HG03175 (cell line): ENCODE measurements around the gene CPVL.

Experiments used
- ATAC-seq: cut with Tn5 transposase; IDR thresholded peaks from one replicate; pipeline ENCODE4 v1.9.1; 2021; ENCODE audit warnings: mild to moderate bottlenecking, moderate library complexity; ENCODE audit not compliant: unreplicated experiment

The CPVL gene

DNA sequence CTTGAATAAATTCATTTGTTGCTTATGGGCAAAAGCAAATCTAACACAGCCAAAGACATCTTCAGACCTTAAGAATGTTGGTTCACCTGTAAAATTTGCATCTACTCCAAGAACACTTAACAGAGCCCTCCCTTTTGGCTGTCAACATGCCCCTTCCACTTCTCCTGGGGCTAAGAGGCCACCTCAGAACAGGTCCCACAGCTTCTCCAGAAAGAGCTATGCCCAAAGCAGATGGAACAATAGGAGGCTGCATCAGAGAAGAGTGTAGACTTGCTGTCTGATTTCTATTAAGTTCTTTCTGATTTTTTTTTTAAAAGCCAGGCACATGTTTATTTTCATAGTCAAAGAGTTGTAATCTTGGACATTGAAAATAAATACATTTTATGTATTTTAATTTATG, 162.1 kb downstream of the CPVL start:
- ATAC-seq, result no peak

DNA sequence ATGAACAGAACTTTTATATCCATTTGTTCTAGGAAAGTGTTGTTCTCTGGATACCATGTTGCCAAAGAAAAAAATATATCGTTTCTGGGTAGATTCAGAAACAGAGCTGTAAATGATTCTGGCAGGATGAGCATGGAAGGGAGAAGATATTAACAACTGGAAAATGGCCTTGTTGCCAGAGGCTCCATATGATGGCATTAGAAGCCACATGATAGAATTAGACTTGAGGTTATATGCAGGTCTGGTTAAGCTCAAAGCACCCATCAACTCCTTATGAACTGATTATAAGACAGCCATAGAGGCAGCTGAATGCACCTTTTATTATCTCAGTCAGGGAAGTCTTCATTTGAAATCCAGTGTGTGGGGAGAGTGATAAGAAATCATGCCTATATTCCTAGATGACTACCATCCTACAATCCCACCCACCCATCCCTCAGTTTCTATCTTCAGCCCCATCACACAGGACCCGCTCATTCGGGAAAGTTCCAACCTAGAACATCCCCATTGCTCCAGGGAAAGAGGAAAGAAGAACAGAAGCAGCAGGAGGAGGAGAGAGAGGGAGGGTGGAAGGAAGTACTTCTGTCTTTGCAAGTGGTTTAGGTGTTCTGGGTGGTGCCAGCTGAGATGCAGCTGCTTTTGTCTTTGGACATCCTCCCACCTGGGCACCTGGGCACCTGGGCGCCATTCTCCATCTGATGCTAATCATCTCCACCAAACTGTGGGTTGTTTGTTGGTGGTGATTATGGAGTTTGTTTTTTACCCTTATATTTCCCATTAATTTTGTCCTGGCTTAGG, 162.7 kb downstream of the CPVL start:
- ATAC-seq, result no peak

DNA sequence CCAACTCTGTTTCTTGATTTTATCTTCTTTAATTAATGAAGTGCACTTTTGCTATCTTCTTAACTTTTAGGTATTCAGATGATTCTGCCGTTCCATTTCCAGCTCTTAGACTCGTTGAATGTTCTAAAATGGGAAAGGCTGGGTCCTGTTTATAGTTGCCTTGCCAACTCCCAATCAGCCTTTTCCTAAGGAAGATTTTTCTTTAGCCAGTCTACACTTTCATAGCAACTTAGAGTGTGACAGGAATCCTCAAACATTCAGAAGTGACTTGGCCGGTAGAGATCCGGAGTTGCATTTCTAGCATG, 165.2 kb downstream of the CPVL start:
- ATAC-seq, result no peak

DNA sequence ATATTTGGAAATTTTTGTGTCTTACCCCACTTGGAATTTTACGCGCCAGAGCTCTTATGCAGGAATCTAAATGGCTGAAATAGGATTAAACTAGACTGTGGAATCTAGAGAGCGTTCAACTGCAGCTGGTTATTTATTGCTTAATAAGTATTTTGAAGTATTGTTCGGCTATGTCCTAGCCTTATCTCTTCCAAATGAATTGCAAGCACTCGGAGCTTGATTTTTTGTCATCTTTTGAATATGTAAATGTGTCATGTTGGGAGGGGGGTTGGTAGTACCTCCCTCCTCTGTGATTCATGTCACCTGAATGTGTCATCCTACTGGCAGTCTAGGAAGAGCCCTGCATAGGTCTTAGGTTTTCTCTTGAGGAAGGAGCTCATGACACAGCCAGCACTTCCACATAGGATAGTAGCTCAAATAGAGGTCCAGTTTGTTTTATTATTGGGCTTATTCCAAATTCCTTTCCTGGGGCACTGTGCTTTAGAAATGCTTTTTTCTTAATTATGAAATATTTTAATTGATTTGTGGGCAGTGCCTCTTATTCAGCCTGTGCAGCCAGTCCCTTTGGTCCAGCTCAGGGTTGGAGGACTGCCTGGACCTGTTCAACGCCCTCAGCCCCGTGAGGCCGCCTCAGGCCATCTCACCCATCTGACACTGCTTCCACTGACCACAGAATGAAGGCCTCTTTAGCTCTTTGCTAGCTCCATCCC, 165.7 kb downstream of the CPVL start:
- ATAC-seq, result no peak

DNA sequence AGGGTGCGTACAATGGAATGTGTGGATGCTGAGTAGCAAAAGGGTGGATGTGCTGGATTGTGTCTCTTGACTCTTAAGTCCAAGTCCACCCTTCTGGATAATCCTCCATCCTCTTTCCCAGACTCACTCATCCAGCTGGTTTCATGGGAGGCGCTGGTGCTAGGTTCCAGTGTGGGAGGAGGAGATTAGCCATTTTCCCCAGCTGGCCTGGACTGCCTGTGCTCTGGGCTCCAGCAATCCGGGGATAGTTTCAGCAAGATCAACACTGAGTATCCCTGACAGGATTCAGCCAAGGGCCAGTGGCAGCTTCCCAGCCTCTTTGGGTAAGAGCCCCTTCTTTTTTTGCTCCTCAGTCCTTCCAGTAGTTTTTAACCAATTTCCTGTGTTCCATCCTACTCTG, 166.6 kb downstream of the CPVL start:
- ATAC-seq, result no peak

DNA sequence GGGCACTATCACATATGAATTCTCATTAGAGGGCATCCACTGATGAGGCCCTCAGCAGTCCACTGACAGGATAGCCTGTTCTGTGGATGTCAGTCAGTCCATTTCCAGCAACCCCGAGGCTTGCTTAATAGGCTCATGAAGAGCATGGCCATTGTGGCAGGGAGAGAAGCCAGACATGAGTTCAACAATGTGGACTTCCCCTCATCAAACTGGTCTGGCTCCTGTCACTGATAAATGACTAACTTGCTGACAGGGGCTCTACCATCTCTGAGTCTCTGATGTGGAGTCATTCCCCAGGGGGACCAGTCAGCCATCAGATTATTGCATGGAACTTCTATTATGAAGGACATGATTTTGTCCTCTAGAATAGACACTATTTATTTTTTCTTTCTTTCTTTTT, 168.5 kb downstream of the CPVL start:
- no peak for ATAC-seq

DNA sequence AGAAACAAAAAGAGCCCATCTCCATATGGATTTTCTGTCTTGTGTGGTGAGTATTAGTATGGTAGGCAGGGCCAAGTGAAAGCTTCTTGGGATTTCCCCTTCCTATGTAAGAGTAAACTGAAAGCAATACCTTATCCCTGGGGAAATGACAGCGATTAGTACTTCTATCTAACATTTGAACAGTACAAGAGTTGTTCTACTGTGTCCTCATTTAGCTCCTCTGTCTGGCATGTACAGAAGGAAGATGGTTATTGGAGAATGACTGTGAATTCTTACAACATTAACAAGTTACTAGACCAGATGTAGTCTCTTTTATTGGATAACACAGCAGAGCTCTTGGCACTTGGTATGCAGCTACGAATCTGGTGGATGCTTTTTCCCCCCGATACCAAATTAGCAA, 170.3 kb downstream of the CPVL start:
- ATAC-seq, result no peak

DNA sequence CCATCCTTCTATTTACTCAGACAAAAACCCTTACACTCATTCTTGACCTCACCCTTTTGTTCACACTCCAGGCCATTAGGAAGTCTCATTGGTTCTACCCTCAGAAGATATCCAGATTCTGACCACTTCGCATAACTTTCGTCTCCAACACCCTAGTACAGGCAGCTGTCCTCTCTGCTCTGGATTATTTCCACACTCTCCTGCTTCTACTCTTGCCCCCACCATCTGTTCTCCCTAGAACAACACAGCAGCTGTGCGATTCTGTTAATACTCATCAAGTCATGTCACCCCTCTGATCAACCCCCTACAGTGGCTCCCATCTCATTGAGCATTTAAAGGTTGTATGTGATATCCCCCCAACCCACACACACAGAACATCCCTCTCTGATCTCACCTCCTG, 172.7 kb downstream of the CPVL start:
- ATAC-seq, result no peak

DNA sequence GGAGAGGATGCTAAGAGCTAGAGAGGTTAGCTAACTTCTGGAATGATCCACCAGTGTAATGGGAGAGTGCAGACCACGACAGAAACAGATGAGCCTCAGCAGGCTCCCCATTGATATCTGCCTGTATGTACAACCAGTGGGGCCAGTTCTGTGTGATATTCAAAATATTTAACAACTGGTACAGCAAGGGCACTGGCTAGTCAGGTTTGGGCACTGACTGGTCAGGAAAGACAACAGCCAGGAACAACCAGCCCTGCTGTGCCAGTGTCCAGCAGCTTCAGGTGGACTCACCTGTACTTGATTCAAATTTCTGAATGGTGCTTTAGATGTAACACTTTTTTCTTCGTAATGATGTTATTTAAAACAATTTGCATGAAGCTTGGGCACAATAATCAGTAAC, 182.3 kb downstream of the CPVL start:
- ATAC-seq, result no peak

DNA sequence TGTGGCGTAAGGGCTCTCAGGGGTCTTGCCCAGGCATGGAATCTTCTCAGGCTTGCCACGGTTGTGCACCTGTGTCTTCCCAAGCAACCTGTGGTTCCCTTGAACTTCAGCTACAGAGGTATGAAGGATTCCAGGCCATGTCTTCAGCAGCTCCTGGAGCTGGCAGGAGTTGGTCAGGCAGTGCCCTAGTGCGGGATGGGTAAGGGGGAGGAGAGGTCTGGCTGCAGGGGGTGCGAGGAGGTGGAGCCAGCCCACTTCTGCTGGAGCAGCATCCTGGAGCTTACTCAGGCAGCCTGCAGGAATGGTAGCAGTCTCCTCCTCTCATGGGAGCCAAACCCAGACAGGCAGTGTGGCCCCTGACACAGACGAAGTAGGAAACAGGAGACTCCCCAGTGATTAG, 184.4 kb downstream of the CPVL start:
- ATAC-seq, result no peak

DNA sequence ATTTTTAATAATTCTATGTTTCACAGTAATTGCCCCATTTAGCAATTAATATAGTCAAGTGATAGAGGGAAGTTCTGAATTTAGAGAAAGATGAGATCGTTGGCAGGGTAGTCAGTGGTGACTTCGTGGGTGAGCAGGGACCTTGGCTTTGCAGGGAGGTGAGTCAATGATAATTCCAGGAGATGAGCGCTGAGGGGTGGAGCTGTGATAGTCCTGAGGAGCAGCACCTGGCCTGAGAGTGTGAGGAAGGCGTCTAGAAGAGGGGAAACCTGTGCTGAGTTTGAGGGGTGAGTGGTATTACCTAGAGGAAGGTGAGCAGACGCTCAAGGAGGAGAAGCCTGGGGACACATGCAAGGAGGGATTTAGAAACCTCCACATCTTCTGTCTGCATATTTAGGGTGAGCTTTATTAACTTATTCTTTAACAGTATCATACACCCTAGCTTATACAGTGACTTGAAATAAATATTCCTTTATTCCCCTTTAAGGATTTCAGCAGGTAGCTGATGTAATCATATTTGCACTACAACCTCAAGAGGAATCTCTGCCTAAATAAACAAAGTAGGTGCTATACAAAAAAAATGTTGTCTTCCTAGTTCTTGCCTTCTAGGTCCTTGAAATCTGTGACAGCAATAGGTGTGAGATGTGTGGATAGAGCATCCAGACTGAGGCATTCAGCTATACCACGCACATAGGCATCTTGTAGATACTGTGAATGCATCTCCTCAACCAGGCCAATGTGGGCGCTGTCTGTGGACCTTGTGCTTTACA, 186.1 kb downstream of the CPVL start:
- ATAC-seq, result no peak

DNA sequence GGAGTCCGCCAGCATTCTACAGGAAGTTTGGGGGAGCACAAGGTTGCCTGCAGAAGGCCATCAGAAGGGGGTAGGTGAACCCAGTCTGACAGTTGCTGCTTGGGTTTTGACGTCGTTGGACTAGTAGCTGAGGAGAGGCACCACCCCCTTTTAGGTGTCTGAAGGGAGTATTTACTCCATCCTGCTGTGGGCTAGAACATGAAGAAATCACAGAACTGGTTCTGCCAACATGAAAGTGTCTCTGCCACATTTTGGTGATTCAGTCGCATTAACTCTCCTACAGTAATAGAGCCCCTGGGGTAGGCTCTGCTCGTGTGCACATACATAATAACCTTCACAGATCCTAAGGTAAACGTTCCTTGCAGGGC, 187.4 kb downstream of the CPVL start:
- no peak for ATAC-seq

DNA sequence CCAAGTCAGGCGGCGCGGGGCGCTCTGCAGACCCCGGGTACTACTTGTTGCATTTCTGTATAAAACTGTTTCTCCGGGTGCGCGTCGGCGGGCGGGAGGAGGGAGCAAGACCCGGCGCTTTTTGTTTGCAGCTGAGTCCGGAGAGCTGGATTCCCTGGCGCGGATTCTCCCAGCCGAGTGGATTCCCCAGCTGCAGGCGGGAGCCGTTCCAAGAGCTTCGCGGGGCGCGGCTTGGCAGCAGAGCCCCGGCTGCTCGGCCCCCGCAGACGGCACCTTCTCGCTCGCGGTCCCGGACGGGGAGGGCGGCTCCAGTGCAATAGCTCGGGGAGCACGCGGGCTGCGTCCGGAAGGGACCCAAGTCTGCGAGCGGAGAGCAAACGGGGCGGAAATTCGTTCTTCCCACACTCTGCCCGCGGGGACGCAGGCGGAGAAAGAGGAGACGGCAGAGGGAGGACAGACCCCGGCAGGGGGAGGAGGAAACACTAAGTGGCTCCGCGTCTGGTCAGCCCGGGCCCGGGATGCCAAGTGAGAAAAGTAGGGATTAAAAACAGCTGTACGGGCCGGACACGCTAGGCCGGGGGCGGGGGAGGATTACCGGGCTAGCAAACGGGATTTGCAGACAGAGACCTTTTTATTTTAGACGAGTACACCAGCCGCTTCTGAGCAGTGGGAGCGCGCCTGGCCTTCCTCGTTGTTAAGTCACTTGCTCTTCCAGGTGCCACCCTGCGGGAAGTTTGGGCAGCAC, 187.9 kb downstream of the CPVL start, which contains the start of gene TRIL:
Gene TRIL, minus strand, starts transcription at position 96 of the 745 bp plus-strand sequence. CDS start 284 bp downstream, outside the sequence.
- ATAC-seq, result no peak

DNA sequence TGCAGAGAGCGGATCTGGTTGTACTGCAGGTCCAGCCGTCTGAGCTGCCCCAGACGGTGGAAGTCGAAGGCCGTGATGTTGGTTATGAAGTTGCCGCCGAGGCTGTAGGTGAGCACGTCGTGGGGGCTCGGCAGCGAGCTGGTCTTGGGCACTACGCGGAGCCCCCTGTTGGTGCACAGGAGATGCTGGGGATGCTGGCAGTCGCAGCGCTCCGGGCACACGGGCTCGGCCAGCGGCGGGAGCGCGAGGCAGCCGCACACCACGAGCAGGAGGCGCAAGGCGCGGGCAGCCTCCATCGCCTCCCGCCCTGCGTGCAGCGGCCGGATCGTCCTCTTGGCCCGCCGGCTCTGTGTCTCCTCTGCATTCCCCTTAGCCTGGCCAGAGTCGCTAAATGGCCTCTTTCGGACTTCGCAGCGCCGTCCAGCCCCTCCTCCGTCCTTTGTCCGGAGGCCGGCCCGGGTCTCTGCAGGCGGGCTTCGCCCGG, 188.5 kb downstream of the CPVL start:
- ATAC-seq, result no peak

DNA sequence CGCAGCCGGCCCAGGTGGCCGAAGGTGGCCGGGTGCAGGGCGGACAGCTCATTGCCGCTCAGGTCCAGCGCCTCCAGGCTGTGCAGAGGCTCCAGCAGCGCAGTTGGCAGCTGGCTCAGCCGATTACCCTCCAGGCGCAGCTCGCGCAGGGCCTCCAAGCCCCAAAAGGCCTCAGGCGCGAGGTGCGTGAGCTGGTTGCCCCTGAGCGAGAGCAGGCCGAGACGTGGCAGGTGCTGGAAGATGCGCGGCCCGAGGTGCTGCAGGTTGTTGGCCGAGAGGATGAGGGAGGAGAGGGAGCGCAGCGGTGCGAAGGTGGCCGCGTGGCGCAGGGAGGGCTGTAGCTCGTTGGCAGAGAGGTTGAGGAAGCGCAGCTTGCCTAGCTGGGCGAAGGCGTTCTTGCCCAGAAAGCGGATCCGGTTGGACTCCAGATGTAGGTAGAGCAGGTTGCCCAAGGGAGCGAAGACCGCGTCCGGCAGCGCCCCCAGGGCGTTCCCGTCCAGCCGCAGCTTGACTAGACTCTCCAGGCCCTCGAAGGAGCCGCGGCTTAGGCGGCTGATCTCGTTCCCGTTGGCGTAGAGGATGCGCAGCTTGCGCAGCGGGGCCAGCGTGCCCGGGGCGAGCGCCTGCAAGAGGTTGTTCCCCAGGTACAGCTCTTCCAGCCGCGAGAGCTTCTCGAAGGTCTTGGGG, 189.1 kb downstream of the CPVL start:
- no peak for ATAC-seq

DNA sequence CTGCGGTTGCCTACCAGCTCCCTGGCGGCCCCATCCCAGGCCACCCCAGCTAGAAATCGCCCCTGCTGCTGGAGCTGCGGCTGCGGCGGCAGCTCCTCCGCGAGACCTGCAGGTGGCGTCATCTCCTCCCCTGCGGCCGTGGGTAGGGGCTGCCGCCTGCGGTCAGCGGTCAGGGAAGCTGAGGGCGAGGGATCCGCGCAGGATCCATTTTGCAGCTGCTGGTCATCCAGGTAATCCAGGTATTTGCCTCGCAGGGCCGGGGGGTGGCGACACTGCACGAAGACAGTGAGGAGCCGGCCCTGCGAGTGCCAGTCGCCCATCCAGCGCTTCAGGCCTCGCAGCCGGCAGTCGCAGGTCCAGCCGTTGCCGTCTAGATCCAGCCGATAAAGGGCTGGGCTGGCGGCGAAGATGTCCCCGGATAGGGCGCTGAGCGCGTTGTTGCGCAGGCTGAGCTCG, 189.7 kb downstream of the CPVL start:
- ATAC-seq, result no peak

DNA sequence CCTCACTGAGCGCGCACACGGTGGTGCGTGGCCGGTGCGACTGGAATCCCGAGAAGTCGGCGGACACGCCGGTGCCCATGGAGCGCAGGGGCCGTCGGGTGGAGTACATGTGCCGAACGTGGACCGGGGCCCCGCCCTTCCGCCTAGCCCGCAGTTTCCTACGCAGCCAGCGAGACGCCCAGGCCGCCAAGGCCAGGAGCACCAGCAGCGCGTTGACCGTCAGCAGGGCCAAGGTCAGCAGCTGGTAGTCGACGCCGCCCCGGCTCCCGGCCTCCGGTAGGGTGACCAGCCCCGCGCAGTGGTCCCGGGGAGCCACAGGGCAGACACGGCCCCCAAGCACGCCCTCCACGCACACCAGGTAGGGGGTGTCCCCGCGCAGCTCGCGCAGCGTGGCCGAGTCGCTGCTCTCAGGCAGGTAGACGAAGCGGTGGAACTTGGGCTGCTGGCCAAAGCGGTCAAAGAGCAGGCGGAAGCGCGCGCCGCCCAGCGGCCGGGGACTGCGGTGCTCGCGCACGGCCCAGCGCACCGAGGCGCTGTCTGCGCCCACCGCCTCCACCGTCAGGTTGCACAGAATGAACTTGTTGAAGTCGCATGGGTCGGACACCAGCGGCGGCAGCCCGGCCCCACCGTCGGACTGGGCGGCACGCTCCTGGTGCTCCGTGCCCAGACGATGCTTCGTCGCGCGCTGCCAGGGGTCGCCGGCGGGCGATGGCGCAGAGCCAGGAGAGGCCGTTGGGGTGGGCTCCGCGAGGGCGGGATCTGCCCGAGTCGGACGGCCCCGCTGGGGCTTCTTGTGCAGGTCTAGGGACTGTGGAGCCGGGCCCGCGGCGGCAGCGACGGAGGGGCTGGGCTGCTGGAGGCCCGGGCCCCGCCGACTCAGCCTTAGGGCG, 190.4 kb downstream of the CPVL start:
- no peak for ATAC-seq

DNA sequence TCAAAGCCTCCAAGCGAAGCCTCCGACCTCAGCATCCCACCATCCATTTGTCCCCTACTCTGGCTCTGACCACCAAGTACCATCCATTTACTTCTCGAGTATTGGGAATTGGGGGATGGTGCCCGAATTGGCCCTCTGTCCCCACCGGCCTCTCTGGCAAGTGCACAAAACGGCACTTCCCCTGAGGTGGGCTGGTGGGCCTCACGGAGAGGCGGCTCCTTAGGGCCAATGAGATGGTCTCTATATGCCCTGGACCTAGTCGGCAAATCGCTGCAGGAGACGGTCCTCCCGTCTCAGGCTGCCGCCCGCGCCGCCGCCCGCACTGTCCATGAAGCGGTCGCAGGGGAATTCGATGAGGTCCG, 191.0 kb downstream of the CPVL start:
- no peak for ATAC-seq

DNA sequence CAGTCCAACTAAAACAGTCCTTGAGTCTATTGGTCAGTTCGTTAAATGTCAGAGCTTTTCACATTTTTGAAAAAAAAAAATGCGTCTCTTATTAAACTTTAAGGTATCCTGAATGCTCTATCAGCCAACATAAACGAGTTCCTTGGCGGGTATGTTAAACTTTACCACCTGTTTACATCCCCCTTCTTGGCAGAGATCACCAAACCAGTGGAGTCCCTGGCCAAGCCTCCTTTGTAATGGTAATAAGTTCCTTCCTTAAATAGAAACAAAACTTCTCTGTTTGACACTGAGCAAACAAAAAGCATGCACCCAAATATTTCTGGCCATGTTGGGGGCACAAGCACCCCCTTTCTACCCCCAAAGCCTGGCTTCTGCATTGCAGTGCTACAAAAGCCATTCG, 191.4 kb downstream of the CPVL start:
- ATAC-seq, result no peak

DNA sequence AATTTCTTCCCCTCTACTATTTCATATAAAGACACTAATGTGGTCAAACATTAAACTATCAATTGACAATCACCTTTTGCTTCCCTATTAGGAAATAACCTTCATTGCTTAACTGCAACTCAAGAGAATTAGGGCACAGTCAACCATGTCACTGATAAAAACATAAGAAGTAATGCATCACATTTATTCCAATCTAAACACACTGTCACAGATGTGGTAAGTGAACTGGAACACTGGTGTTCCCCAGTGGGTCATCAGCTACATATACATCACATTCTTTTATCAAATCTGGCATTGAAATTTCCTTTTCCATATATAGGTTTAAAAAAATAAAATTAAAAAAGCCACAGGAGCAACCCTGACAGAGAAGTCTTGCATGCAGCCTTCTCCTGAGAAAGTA, 191.9 kb downstream of the CPVL start:
- ATAC-seq, result no peak
